Measurements from ENCODE around the gene HSF2BP.
"Not testable (repeated sequence)": the region's sequence is repeated elsewhere in the genome, so short reads cannot be mapped to it uniquely, and the experiment has no call there.

Gene HSF2BP

DNA sequence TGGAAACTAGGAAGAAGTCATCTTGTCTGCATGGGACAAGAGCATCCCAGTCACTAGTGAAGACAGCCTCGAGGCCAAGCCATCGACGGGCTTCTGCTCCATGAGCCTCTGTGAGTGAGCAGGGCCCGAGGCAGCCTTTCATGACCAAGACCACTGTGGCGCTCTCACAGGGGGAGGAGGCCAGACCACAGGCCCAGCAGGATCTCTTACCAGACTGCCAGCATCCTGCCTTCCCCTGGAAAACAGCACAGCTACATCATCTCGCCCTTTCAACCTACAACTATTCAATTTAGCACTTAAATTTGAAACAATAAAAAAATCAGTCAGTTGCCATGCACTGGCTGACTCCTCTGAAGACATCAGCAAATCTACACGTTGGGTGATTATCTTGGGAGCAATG lies 85.4 kb downstream of the HSF2BP start:
- Histone ChIP-seq H3K9me3 (ENCODE audit: control insufficient read depth, insufficient read depth, low read length) (no peaks in the 10 kb centered on the region), H3K36me3 (ENCODE audit: insufficient read depth, low read length) (no peaks in the 10 kb centered on the region), H3K9ac (ENCODE audit: low read depth, low read length) (no peak overlapping the region), H3K4me1 (ENCODE audit: insufficient read depth, low read length) (no peaks in the 10 kb centered on the region)

GRCh38 chr21:43572446-43572845 lies 86.8 kb downstream of the HSF2BP start:
- no peak overlapping the region for H3K9ac ChIP-seq (ENCODE audit: low read depth, low read length)
- H3K36me3 ChIP-seq (ENCODE audit: insufficient read depth, low read length): no peaks in the 10 kb centered on the region
- H3K4me1 ChIP-seq (ENCODE audit: insufficient read depth, low read length): no peaks in the 10 kb centered on the region
- H3K9me3 ChIP-seq (ENCODE audit: control insufficient read depth, insufficient read depth, low read length): no peaks in the 10 kb centered on the region

DNA sequence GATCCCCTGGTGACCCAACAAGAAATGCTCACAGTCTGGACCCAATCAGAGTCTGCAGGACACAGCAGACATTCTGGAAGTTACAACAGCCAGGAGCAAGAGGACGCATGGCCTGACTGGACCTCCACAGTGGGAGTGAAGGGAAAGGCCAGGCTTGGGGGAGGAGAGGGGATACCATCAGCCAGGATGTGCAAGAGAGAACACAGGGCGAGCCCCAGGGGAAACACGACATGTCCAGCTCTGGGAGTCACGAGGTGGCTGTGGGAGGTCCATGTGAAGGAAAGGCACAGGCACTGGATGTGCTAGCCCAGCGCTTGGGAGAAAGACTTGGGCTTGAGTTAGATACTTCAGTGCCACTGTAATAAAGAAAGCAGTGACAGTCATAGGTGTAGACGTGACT lies 87.3 kb downstream of the HSF2BP start:
- no peak overlapping the region for H3K9ac ChIP-seq (ENCODE audit: low read depth, low read length)
- no peaks in the 10 kb centered on the region for H3K4me1 ChIP-seq (ENCODE audit: insufficient read depth, low read length)
- H3K9me3 ChIP-seq (ENCODE audit: control insufficient read depth, insufficient read depth, low read length): no peaks in the 10 kb centered on the region
- H3K36me3 ChIP-seq (ENCODE audit: insufficient read depth, low read length): no peaks in the 10 kb centered on the region

GRCh38 chr21:43570195-43570594 lies 89.1 kb downstream of the HSF2BP start:
- H3K9me3 ChIP-seq (ENCODE audit: control insufficient read depth, insufficient read depth, low read length); H3K9ac ChIP-seq (ENCODE audit: low read depth, low read length); H3K36me3 ChIP-seq (ENCODE audit: insufficient read depth, low read length); H3K4me1 ChIP-seq (ENCODE audit: insufficient read depth, low read length): not testable (repeated sequence)

DNA sequence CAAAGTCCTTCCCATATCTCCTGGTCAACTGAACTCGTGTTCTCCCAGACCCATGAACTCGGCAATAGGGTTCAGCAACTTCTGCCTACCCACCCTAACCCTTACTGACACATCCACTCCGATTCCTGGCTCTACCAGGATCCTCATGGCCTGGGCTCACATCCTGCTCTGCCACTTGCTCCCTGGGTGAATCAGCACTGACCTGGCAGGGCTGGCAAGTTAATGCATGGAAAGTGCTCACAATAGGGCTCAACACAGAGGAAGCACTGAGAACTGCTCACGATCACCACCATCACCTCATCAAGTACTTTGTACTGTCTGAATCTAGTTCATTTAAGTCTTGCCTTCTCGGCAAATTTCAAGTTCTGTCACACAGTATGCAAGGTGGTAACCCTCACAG lies 96.8 kb downstream of the HSF2BP start:
- H3K9me3 ChIP-seq (ENCODE audit: control insufficient read depth, insufficient read depth, low read length); H3K4me1 ChIP-seq (ENCODE audit: insufficient read depth, low read length); H3K9ac ChIP-seq (ENCODE audit: low read depth, low read length); H3K36me3 ChIP-seq (ENCODE audit: insufficient read depth, low read length): not testable (repeated sequence)

- H3K36me3 ChIP-seq (ENCODE audit: insufficient read depth, low read length); H3K4me1 ChIP-seq (ENCODE audit: insufficient read depth, low read length); H3K9ac ChIP-seq (ENCODE audit: low read depth, low read length); H3K9me3 ChIP-seq (ENCODE audit: control insufficient read depth, insufficient read depth, low read length): not testable (repeated sequence)
Observed at GRCh38 chr21:43540561-43540960, 118.7 kb downstream of the HSF2BP start.

GRCh38 chr21:43522495-43523131 lies 136.7 kb downstream of the HSF2BP start:
- H3K9me3 ChIP-seq (ENCODE audit: control insufficient read depth, insufficient read depth, low read length); H3K4me1 ChIP-seq (ENCODE audit: insufficient read depth, low read length); H3K9ac ChIP-seq (ENCODE audit: low read depth, low read length); H3K36me3 ChIP-seq (ENCODE audit: insufficient read depth, low read length): not testable (repeated sequence)

GRCh38 chr21:43517701-43518100 lies 141.6 kb downstream of the HSF2BP start:
- not testable (repeated sequence) for H3K4me1 ChIP-seq (ENCODE audit: insufficient read depth, low read length); H3K9ac ChIP-seq (ENCODE audit: low read depth, low read length); H3K36me3 ChIP-seq (ENCODE audit: insufficient read depth, low read length); H3K9me3 ChIP-seq (ENCODE audit: control insufficient read depth, insufficient read depth, low read length)

DNA sequence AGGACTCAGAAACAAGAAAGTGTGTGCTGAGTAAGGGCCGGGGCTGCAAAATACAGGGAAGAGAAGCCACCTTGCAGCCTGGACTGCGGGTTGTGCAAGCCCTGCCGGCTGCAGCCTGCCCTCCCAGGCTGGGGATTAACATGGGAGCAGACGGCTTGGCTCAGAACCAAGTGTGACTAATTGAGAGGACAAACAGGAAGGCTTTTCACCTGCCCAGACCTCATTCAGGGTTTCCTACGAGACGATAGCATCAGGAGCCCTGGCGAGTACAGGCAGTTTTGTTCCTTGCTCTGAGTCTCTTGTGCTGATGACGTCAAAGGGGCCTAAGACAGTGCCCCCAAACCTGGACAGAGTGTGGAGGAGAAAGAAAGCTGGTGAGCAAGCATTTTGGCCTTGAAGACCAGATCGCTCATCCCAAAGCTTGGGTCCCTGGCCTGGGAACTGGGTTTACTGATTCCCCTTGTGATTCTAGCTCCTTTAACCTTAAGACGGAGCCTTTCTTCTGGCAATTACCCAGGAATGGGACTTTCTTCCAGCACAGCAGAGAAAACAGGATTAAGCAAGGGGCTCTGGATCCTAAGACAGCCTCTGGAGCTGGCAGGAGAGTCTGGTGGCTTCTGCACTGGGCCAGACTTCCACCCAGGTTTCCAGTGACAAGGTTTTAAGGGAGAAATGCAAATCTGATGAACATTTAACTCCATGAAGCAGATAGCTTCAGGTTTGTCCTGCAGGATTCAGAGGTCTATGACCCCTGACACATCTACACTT lies 142.2 kb downstream of the HSF2BP start:
- H3K9ac ChIP-seq (ENCODE audit: low read depth, low read length); H3K9me3 ChIP-seq (ENCODE audit: control insufficient read depth, insufficient read depth, low read length); H3K36me3 ChIP-seq (ENCODE audit: insufficient read depth, low read length); H3K4me1 ChIP-seq (ENCODE audit: insufficient read depth, low read length): not testable (repeated sequence)

- not testable (repeated sequence) for H3K36me3 ChIP-seq (ENCODE audit: insufficient read depth, low read length); H3K9me3 ChIP-seq (ENCODE audit: control insufficient read depth, insufficient read depth, low read length); H3K4me1 ChIP-seq (ENCODE audit: insufficient read depth, low read length); H3K9ac ChIP-seq (ENCODE audit: low read depth, low read length)
Observed at GRCh38 chr21:43516295-43516847, 142.9 kb downstream of the HSF2BP start.

DNA sequence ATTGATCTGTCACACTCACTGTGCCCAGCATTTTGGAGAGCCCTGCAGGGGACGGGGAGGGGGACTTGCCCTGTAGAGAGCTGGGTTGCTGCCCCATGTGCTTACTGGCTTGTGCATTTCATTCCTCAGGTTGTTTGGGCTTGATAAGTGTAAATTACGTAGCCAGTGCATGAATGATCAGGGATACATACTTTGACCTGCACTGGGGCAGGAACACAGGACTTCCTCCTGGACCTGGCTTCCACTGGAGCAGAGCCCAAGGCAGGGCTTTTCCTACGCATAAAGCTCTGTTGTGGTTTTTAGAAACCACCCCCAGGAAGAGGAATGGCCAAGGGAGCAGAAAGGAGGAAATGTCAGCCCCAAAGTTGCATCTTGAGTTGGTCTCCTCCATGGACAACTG lies 144.5 kb downstream of the HSF2BP start:
- not testable (repeated sequence) for H3K9me3 ChIP-seq (ENCODE audit: control insufficient read depth, insufficient read depth, low read length); H3K4me1 ChIP-seq (ENCODE audit: insufficient read depth, low read length); H3K36me3 ChIP-seq (ENCODE audit: insufficient read depth, low read length); H3K9ac ChIP-seq (ENCODE audit: low read depth, low read length)

DNA sequence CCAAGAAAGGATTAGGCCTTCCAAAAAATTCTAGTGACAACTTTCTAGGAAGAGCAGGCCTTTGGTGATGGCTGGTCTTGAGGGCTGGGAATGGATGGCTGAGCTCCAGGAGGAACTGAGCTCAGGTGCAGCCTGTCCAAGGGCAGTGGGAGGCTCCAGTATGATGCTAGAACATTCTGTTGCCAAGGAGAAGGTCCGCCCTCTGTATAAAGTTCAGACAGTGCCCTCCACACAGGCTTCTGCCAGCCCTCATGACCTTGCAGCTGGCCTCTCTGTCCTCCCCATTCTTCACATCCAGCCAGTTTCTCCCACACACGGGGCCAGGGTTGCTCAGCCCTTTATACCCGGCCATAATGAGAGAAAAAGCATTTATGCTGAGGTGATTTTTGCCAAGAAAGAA lies 146.3 kb downstream of the HSF2BP start:
- not testable (repeated sequence) for H3K36me3 ChIP-seq (ENCODE audit: insufficient read depth, low read length); H3K9ac ChIP-seq (ENCODE audit: low read depth, low read length); H3K9me3 ChIP-seq (ENCODE audit: control insufficient read depth, insufficient read depth, low read length); H3K4me1 ChIP-seq (ENCODE audit: insufficient read depth, low read length)

GRCh38 chr21:43511209-43511608 lies 148.1 kb downstream of the HSF2BP start:
- not testable (repeated sequence) for H3K4me1 ChIP-seq (ENCODE audit: insufficient read depth, low read length); H3K9me3 ChIP-seq (ENCODE audit: control insufficient read depth, insufficient read depth, low read length); H3K9ac ChIP-seq (ENCODE audit: low read depth, low read length); H3K36me3 ChIP-seq (ENCODE audit: insufficient read depth, low read length)

DNA sequence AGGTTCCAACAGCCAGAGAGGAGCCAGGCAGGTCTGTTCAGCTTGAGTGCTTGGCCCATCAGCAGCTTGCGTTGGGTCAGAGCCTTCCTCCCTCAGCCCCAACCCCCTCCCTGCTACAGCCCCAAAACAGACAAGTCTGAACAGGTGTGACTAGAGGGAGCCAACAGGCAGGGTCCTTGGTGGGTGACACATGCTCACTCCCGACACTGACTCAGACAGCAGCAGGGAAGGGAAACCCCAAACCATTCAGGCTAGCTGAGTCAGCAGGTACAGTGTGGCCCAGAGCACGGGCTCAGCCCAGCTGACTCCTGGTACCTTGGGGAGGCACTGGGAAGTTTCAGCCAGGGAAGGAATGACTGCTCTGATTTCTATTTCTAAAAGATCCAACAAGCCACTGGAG lies 148.6 kb downstream of the HSF2BP start:
- H3K4me1 ChIP-seq (ENCODE audit: insufficient read depth, low read length); H3K9ac ChIP-seq (ENCODE audit: low read depth, low read length); H3K9me3 ChIP-seq (ENCODE audit: control insufficient read depth, insufficient read depth, low read length); H3K36me3 ChIP-seq (ENCODE audit: insufficient read depth, low read length): not testable (repeated sequence)

GRCh38 chr21:43503892-43504291 lies 155.4 kb downstream of the HSF2BP start:
- H3K4me1 ChIP-seq (ENCODE audit: insufficient read depth, low read length); H3K9me3 ChIP-seq (ENCODE audit: control insufficient read depth, insufficient read depth, low read length); H3K36me3 ChIP-seq (ENCODE audit: insufficient read depth, low read length); H3K9ac ChIP-seq (ENCODE audit: low read depth, low read length): not testable (repeated sequence)
